Skeletal muscle cell (primary cell): Measurements from ENCODE around the gene TMEM198.

Experiments
- DNase-seq: peaks from one replicate; pipeline ENCODE4 v3.0.0-alpha.2; 2010; ENCODE audit warnings: low read depth
- H3K4me3 ChIP-seq: 2 replicates; pipeline ENCODE4 v1.5.1; 2011; ENCODE audit warnings: low read depth, mild to moderate bottlenecking, control low read depth, low read length, moderate library complexity

TMEM198 gene, protein sequence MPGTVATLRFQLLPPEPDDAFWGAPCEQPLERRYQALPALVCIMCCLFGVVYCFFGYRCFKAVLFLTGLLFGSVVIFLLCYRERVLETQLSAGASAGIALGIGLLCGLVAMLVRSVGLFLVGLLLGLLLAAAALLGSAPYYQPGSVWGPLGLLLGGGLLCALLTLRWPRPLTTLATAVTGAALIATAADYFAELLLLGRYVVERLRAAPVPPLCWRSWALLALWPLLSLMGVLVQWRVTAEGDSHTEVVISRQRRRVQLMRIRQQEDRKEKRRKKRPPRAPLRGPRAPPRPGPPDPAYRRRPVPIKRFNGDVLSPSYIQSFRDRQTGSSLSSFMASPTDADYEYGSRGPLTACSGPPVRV

DNA sequence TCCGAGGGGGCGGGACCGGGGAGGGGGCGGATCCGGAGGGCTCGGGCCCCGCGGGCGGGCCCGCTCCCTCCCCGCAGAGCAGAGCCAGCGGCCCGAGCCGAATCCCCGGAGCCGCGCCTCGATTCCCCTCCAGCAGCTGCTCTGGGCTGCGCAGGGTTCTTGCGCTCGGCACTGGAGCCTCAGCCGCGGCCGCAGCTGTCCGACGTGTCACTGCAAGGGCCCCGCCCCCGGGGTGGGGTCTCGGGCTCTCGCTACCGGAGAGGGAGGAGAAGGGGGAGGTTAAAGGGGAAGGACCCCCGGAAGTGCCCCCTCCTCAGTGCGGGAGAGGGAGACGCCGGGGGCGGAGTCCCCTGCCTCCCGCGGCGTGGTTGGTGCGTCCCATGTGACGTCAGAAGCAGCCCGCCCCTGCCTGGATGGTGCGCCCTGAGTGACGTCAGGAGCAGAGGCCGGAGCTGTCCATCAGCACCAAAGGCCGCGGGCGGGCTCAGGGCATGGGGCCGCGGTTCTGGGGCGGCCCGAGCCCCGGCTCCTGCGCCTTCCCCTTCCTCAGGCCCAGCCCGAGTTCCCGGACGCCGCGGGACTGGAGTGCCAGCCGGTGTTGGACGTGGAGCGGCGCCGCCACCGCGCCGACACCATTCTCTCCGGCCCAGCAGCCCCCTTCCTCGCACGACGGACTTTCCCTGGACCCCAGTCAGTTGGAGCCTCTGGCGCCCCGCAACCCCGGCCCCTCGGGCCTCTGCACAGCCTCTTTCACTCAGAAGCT lies at the start of gene TMEM198, which contains the start of gene CHPF:
Gene TMEM198, plus strand, starts transcription at position 433 of the 763 bp plus-strand sequence. CDS start 700 bp downstream, outside the sequence.
Gene CHPF, minus strand, starts transcription at position 214 of the 763 bp plus-strand sequence. CDS start 271 bp downstream, outside the sequence.
- H3K4me3 ChIP-seq = peak within 1 kb of the TSS; percentile 88
- DNase-seq = peak; percentile 94

DNA sequence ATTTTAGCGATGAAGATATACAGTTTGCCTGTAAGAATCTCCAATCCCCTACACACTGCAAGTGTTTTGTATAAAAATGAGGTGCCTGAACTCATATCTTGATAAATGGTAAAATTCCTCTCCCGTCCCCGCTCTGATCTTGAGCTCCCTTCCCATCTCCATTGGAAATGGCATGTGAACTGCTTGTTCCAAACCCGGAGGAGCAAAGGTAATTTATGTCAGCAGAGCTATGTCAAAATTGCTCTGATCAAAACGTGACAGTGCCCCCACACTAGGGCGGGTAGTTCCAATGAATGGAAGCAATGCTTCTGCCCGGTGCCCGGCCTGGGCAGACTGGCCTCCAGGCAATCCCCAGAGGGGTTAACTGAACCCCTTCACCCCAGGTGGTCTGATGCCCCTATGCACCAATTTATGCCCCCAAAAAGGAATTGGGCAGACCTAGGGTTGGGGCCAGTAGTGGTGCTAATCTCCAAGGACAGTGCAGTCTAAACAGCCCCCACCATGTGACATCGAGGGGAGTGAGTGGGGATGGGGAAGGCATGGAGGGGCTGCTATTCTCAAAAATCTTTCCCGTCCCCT lies 48.8 kb upstream of the TMEM198 start:
- H3K4me3 ChIP-seq = no peak overlapping the region
- DNase-seq = no peak

DNA sequence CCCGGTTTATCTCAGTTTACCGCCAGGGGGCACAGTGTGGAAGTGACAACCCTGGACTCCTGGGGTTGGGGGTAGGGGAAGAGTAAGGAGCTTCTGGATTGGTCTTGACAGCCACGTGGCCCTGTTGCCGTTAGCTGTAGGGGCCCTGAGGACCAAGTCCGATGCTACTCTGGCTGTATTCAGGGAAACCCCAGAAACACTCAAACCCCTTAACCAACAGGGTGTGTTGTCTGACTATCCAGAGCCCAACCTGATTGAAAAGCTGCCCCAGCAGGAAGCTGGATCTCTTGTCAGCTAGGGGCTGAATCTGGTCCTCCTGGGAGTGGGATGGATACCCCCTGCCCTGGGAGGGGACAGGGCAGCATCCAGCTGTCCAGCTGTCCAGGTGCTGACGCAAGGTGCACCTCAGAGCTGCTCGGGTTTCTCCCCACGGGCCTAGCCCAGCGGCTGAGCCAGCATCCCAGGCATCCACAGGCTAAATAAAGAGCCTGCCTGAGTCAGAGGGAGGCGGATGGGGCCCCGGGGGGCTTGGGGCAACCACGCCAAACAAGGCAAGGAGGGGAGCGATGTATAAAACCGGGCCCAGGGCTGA lies 48.2 kb upstream of the TMEM198 start:
- H3K4me3 ChIP-seq = no peak overlapping the region
- peak; percentile 49 for DNase-seq

DNA sequence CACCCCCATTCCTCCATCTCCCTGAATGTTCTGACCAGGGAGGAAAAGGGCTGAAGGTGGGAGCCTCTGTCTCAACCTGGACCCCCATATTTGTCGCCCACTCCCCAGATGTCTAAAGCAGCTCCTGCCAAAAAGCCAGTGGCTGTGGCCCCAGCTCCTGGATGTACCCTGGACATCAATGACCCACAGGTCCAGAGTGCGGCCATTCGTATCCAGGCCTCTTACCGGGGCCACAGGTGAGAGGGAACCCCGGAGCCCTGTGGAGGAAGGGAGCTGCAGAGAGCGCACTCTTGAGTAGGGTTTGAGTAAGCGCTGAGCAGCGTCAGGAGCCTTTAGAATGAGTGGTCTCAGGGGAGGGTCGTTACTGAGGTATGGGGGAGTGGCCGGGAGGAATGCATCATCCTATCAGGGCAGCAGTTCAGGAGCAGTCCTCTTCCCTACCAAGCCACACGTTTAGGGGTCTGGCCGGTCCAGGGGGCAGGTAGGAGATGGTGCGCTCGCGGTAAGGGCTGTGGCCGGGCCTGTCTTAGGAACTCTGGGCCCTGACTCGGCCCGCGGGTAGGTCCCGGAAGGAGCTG lies 47.5 kb upstream of the TMEM198 start:
- H3K4me3 ChIP-seq = no peak overlapping the region
- no peak for DNase-seq

DNA sequence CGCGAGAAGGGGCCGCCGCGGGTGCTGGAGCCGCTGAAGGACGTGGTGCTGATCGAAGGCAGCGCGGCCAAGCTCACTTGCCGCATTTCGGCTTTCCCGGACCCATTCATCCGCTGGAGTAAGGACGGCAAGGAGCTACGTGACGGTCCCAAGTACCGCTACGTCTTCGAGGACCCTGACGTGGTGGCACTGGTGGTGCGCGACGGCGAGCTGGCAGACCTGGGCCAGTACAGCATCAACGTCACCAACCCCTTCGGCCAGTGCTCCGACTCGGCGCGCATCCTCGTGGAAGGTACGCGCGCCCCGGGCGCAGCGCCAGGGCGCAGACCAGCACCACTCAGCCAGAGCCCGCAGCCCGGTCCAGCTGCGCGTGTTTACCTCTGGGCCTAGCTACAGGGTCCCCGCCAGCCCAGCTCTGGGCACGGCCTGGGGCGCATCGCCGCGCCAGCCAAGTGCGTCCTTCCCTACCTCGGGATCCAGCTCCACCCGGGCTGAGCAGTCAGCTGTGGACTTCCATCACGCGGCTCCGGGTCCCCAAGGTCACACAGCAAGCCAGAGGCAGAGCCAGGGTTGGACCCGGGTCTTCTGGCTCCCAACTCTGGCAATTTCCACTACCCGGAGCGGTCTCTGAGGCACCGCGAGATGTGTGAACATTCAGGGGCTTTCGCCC lies 46.9 kb upstream of the TMEM198 start:
- DNase-seq = no peak
- no peak overlapping the region for H3K4me3 ChIP-seq

DNA sequence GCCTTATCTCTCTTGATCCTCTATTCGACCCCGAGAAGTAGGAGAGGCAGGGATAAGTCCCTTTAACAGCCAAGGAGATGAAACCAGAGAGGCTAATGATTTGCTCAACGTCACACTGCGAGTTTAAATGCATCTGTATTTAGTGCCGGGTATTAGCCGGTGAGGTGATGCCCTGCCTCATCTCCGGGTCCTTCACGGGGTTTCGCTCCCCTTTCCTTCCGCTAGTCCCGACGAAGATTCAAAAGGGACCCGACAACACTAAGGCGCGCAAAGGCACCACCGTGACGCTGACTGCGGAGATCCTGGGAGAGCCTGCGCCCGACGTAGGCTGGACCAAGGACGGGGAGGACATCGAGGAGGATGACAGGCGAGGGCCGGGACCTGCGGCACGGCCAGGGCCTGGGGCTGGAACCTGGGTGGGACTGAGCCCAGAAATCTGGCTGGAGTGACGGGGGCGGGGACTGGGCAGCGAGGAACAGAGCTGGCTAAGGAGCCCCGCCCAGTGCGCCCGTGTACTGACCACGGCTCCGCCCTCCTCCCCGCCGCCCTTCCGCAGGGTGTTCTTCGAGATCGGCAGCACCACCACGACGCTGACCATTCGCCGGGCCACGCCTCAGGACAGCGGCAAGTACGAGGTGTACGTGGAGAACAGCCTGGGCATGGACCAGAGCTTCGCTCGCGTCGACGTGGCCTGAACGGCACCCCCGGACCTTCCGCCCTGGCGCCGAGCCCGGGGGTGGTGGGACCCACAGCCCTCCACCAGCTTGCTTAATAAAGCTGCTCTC lies 46.1 kb upstream of the TMEM198 start:
- H3K4me3 ChIP-seq = peak overlapping the region; percentile 74
- DNase-seq = peak; percentile 55

DNA sequence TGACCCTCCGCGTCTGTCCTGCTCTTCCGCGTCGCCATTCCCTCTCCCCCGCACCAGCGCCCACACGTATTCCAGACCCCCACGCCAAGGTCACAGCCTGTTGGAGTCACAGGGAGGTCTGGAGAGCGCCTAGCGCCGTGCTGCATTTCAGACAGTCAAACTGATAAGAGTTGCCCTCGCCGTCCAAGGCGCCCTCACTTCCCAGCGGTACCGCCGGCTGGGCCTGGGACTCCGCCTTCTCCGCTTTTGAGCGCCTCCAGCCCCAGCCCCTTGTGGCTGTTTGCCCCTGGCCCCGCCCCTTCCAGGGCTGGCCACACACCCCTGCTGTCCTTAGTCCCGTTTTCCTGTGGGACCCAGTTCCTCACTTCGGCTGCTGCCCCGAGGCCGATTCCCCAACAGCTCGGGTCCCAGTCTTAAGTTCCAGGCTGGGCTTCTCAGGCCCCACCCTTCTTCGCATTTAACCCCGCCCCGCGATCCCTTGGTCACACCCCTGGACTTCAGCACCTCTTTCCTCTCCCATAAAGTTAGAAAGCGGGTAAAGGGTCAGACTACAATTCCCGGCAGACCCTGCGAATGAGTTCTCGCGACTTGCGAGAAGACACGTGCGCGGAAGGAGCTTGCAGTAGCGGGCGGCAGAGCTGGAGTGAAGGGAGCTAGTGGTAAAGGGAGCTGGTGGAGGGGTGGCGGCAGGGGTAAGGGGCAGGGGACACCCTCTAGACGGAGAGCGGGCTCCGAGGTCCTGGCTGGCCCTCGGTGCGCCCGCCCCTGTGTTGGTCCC lies 45.4 kb upstream of the TMEM198 start, which contains the start of gene GMPPA:
Gene GMPPA, plus strand, starts transcription at position 612 of the 778 bp plus-strand sequence. CDS start 1,085 bp downstream, outside the sequence.
- H3K4me3 ChIP-seq = peak within 1 kb of the TSS; percentile 74
- peak; percentile 96 for DNase-seq

DNA sequence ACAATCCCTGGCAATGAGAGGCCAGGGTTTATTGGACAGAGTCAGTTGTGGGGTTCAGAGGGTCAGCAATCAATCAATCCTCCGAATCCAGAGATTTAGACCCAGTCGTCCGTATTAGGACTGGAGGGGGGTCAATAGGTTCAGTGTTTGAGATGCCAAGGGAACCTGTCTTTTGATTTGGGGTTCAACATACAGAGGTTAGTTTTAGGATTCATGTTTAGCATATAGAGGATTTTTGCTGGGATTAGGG lies 44.8 kb upstream of the TMEM198 start:
- H3K4me3 ChIP-seq = peak overlapping the region; percentile 74
- DNase-seq = no peak

DNA sequence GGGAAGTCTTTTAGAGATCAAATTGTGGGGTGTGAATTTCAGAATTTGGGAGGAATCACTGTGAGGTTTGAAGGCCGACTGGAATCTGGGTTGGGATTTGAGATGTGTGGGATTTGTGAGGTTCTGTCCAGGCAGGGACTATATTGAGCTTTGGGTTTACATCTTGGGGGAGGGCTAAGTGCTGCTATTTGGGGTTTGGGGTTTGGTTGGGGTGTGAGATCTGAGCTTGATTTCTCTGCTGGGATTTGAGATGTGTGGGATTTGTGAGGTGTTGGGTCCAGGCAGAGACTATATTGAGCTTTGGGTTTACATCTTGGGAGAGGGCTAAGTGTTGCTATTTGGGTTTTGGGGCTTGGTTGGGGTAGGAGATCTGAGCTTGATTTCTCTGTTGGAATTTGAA lies 44.3 kb upstream of the TMEM198 start:
- peak overlapping the region; percentile 74 for H3K4me3 ChIP-seq
- DNase-seq = no peak

DNA sequence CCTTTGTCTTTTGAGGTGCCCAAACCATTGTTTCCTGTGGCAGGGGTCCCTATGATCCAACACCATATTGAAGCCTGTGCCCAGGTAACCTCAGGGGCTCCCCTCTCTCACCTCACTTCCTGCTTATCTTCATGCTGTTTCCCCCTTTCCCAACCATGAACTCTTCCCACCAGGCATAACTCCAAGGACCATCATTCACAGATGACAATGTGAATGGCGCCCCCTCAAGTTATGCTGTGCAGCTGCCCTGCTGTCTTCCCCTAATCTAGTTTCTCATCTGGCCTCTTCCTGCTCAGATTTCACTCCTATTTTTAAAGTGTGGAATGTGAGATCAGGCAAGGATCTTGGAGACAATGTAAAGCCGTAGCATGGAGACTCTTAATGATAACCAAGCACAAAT lies 43.7 kb upstream of the TMEM198 start:
- peak overlapping the region; percentile 74 for H3K4me3 ChIP-seq
- DNase-seq = no peak

DNA sequence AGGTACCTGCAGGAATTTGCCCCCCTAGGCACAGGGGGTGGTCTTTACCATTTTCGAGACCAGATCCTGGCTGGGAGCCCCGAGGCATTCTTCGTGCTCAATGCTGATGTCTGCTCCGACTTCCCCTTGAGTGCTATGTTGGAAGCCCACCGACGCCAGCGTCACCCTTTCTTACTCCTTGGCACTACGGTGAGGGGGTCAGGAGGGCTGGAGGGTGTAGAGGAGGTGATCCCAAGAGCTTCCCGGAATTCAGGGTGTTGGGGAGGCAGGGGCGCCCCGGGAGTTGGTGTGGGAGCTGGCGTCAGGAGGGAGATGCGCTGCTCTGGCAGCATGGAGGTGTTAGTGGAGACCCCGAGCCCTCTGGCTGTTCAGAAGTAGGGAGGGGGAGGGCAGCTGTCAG lies 42.0 kb upstream of the TMEM198 start:
- DNase-seq = no peak
- no peak overlapping the region for H3K4me3 ChIP-seq

DNA sequence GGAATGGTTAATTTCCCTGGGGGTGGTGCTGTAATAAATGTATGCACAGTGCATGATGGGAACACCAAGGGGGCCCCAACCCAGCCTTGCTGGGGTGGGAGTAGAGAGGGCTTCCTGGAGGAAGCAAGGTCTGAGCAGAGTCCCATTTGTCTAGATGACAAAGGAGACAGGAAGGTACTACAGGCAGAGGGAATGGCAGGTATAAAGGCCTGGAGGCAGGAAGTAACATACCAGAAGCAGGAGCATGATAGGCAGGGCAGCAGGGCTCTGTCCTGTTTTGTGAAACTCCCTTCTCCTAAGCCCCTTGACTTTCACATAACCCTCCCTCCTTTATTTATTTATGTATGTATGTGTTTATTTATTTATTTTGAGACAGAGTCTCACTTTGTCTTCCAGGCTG lies 41.2 kb upstream of the TMEM198 start:
- no peak overlapping the region for H3K4me3 ChIP-seq
- no peak for DNase-seq

DNA sequence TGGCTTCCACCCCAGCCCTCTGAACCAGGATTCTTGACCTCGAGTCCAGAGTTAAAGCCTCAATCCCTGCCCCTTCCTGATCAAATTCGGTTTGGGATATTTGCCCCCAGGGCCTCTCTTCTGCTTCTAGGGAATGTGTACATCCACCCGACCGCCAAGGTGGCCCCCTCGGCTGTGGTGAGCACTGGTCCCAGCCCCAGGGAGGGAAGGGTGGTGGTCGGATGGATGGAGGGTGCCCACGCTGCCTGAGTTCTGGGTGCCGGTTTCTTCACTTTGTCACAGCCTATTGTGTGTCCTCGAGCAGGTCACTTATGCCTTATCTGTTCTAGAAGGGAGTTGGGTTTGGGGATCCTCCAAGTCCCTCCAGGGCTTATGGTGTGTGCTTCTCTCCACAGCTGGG lies 38.2 kb upstream of the TMEM198 start:
- DNase-seq = no peak
- no peak overlapping the region for H3K4me3 ChIP-seq

DNA sequence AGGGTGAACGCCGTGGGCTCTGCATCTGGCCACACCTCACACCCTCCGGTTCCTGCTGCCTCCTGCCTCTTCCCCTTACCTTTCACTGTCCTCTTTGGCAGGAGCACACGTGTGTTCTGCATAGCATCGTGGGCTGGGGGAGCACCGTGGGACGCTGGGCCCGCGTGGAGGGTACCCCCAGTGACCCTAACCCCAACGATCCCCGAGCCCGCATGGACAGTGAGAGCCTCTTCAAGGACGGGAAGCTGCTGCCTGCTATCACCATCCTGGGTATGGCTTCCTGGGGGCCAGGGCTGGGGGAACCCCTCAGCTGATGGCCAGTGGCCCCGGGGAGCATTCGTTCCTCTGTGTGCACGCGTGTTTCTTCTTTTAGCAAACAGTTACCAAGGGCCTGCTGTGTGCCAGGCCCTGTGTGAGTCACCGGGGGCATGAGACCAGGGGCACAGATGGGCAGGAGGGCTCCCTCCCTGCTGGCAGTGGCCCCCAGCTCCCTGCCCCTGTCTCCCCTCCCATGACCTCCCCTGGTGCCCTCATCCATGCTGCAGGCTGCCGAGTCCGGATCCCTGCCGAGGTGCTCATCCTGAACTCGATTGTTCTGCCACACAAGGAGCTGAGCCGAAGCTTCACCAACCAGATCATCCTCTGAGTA lies 37.6 kb upstream of the TMEM198 start:
- H3K4me3 ChIP-seq = no peak overlapping the region
- no peak for DNase-seq

DNA sequence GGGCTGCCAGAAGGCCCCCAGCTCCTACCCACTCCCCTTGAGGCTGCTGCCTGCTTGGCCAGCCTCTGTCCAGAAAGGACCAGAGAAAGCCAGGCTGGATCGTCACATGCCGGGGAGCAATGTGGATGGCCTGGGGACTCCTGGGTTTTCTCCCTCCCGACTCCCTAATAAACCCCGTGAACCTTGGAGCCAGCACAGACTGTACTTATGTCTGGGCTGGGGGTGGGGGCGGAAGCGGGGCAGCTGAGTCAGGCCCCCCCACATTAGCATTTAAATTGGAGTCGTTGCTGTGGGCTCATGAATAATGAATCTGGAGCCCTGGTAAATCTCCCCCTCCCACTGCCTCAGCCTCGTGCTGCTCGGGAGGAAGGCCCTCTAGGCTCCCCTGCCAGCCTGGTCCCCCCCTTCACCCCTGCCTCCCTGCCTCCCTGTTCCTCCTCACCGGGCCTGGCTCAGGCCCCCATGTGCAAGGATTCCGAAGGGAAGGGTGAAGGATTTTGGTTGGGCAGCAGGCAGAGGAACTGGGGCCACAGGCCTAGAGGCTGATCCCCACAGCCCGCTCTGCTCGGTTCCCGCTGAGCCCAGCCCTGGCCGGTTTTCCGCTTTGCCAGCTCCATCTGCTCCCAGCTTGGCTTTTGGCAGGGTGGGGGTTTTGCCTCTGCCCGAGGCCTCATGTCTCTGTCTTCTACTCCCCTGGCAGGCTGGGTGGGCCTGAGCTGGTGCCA lies 36.9 kb upstream of the TMEM198 start:
- DNase-seq = no peak
- H3K4me3 ChIP-seq = no peak overlapping the region

DNA sequence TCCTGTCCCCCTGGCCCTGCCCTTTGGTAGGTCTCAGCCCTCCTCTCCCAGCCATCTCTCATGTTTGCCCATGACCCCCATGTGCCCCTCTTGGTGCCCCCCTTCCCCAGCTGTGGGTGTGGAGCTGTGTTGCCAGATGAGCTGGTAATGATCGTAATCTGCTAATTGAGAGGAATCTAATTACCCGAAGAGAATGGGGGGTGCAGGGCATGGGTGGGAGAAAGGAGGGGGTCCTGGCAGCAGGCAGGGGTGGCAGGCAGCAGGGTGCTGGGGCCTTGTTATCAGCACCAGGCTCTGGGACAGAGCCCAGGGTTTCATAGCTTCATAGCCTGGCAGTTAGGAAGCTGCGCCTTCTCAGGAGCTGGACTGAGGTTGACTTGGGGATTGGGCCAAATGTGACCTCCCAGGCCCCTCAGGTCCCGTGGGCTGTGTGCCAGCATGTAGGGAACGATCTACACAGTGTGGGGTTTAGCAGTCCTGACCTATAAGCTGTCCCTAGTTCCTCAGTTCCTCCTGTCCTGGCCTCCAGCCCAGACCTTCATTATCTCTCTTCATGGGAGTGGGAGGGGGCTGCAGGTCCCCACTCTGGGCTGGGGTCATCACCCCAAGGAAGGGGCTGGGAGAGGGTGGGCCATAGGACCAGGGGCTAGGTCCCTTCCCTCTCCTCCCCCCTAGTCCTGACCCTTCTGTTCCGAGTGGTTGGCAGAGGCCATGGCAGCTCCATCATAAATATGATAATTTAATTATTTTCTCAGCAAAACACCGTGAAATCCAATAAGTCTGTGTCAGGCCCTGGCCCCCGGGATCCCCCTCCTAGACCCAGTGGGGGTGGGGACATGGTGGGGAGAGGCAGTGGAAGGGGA lies 36.0 kb upstream of the TMEM198 start:
- no peak overlapping the region for H3K4me3 ChIP-seq
- DNase-seq = no peak
